Hematopoietic multipotent progenitor cell treated with erythropoietin and hydrocortisone succinate and interleukin-3 and kit ligand, for 15 days (in vitro differentiated cells): ENCODE measurements around the gene DNM3.

Experiments
- DNase-seq: peaks from one replicate; pipeline ENCODE4 v3.0.0-alpha.2; 2015; ENCODE audit warnings: low spot score

Gene DNM3

DNA sequence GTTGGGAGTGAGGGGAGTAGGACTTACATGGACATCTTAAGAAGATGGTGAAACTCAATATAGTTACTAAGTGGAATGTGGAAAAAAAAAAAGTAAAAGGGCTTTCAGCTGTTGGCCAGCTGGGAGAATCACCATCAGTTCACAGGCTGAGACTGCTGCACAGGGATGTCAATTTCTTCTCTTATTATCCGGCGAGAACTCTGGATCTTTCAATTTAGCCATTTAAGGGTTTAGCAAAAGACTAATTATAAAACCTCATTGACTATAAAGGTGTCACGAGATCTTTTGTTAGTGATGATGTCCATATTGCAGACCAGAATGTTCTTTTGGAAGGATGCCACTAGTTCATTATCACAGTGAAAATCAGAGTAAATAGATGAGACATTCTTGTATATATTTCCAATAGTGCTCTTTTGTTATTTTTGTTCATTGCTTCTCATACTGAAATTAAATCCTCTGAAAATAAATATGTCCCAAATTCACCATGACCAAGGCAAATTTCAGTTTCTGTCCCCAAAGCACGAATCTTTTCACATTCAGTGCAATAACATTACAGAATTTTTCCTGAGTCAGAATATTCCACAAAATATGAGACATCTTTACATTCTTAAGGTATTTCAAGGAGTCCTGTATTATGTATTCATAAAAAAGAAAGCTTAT lies 266.1 kb downstream of the DNM3 start:
- DNase-seq, result no peak

GRCh38 chr1:172108161-172108893 lies 267.0 kb downstream of the DNM3 start:
- no peak for DNase-seq

DNA sequence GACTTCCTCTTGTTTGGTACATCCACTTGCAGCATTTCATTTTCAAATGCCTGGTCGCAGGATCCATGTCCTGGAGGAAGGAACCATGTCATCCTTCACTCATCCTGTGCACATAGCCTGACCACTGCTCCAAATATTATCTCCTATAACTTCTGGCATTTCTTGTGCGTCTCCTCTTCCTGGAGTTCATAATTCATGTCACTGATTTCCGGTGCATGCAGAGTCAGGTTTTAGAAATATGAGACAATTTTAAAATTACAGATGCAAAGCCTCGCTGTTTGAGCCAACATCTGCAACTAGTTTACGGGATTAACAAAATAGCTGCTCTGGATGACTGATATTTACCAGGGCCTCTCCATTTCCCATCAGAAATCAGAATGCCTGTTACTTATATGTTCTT lies 268.1 kb downstream of the DNM3 start:
- DNase-seq, result no peak

- DNase-seq, result no peak
These were observed 271.3 kb downstream of the DNM3 start for GRCh38 chr1:172112576-172112975.

GRCh38 chr1:172117800-172118199 lies 276.5 kb downstream of the DNM3 start:
- DNase-seq, result no peak

- no peak for DNase-seq
These were observed 277.3 kb downstream of the DNM3 start for GRCh38 chr1:172118618-172119017.

GRCh38 chr1:172119184-172119583 lies 277.9 kb downstream of the DNM3 start:
- DNase-seq, result no peak

DNA sequence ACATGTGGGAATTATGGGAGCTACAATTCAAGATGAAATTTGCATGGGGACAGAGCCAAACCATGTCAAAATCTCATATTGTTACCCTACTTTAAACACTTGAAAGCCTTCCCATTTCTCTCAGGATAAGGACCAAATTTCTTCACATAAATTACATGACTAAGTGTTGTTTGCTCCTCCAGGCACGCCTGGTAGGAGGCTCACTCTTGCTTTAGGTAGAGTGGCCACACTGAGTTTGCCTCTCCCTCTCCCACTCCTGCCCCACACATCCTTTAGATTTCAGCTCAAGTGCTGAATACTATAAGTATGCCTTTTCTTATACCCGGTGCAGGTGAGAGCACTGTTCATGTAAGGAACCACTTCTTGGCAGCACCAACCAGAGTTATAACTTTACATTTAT lies 279.1 kb downstream of the DNM3 start:
- no peak for DNase-seq

GRCh38 chr1:172121081-172121717 lies 279.9 kb downstream of the DNM3 start:
- no peak for DNase-seq

DNA sequence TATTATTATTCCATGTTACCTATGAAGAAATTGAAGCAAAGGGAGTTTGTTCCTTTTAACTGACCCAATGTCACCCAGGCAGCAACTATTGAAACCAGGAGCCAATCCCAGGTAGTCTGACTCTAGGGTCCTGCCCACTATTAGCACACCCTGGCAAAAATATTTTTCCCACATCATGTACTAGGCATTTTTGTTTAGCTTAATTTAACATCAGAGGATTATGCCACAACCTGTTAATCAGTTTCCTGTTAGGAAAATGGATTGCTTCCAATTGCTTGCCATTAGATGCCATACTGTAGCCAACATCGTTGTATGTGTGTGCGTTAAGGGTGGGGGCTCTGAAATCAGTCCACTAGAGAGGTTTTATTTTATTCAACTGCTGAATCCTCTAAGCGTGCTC lies 281.1 kb downstream of the DNM3 start:
- no peak for DNase-seq

DNA sequence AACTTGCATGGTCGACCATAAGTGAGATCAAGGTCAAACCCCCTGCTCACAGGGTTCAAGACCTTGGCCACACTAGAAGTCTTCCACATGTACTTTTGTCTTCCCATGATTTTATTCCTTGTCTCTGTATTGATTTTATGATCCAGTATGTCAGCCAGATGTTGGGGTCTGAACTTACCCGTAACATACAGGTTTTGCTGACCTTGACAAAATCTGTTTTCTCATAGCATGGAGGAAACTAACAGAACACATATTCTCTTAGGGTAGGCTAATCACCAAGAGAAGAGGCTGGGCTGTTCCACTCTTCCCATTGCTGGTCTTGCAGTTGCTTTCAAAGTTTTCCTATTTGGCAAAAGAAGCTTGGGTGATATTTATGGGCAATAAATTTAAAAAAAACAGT lies 284.0 kb downstream of the DNM3 start:
- DNase-seq, result no peak

GRCh38 chr1:172125812-172126430 lies 284.6 kb downstream of the DNM3 start:
- DNase-seq, result no peak

DNA sequence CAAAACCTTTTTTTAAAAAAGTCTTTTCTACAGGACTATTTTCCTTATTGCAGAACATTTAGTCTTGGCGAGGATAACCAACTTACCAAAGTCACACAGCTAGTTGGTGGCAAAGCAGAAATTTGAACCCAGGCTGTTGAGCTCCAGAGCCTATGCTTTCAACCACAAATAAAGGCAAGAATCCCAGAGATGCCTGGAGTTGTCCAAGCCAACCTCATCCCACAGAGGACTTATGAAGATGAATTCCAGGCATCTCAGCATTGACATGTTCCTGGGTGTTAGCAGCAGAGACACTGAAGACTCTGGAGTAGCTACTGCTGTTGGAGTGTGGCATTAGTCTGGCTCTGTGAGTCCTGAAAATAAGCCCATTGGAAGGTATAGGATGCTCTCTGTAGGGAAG lies 291.5 kb downstream of the DNM3 start:
- DNase-seq, result no peak

GRCh38 chr1:172134087-172134731 lies 292.9 kb downstream of the DNM3 start:
- no peak for DNase-seq

- DNase-seq, result no peak
These were observed 293.9 kb downstream of the DNM3 start for GRCh38 chr1:172135076-172135672.

- DNase-seq, result no peak
These were observed 294.8 kb downstream of the DNM3 start for GRCh38 chr1:172135978-172136610.

DNA sequence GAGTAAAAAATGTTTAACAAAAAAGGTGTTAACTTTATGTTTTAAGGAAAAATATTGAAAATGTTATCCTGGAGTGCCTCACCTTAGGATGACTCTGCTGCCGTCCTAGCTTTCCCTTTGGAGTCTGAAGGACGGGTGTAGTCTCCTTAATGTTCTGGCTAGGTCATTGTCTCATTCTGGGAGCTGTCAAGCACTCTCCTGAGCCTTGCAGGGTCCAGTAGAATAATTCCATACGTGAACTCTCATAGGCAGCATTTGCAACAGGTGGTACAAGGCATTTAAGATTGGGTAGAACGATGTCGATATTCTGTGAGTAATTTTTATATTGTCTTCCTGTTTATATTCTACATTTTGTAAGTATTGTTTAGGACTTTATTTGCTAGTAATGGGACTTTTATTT lies 295.6 kb downstream of the DNM3 start:
- DNase-seq, result no peak

GRCh38 chr1:172137703-172138454 lies 296.6 kb downstream of the DNM3 start:
- no peak for DNase-seq

DNA sequence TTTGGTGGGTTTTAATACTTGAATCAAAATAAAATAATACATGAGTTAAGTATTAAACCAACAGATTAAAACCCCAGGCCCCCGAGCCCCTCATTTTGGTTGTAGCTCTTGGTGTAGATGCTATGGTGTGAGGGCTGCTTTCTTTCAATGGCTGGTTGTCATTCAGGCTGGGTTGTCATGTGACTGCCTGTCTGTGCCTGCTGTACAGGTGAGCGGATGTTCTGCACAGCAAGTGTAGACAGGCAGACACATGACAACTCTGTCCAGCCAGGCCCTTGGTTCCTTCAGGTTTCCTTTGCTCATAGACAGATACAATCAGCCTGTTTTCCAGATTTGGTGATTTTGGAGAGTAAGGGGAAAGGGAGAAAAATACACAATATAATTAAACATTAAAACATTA lies 297.3 kb downstream of the DNM3 start:
- DNase-seq, result no peak

DNA sequence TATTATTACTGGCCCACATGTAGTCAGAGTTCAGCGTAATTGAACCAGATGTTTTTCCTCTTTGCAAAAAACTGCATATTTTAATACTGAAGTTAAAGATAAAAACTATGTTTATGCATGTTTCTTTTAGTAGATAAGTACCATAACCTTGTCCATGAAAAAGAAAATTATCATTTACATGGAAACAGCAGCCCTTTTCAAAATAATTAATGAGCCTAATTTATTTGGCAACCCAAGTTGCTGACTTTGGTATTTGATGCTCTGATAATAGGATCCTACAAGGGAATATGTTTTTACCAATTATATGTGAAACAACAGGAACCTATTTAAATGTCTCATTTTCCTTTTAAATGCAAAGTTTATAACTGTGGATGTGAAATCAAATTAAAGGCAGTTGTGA lies 297.9 kb downstream of the DNM3 start:
- no peak for DNase-seq

GRCh38 chr1:172140072-172140471 lies 298.8 kb downstream of the DNM3 start:
- no peak for DNase-seq
